Esophagus (tissue), 2 donors: ENCODE measurements around the gene PXDN. TPM values are rescaled to one million over a fixed set of nuclear protein-coding genes. Genes with fewer than 3 reads are reported as not detected.

Source experiments
- H3K27ac ChIP-seq, 2 donors: one replicate each; pipeline ENCODE4 v1.5.1; 2013; ENCODE audit warnings: low read depth in 2 of 2, mild to moderate bottlenecking in 2 of 2, inconsistent platforms in 1 of 2, low read length in 1 of 2, moderate library complexity in 1 of 2
- H3K27me3 ChIP-seq, 2 donors: one replicate each; pipeline ENCODE4 v1.6.1; 2013; ENCODE audit warnings: low read length in 2 of 2, control low read depth in 1 of 2, mild to moderate bottlenecking in 1 of 2; ENCODE audit not compliant: insufficient read depth in 2 of 2, control insufficient read depth in 1 of 2
- H3K36me3 ChIP-seq, 2 donors: one replicate each; pipeline ENCODE4 v1.6.1; 2013; ENCODE audit warnings: low read length in 1 of 2; ENCODE audit not compliant: control insufficient read depth in 2 of 2, insufficient read depth in 2 of 2
- H3K4me1 ChIP-seq, 2 donors: one replicate each; pipeline ENCODE4 v1.6.1; 2013; ENCODE audit warnings: low read length in 1 of 2; ENCODE audit not compliant: control insufficient read depth in 2 of 2, insufficient read depth in 2 of 2
- H3K4me3 ChIP-seq, 2 donors: one replicate each; pipeline ENCODE4 v1.5.1; 2013; ENCODE audit warnings: low read length in 2 of 2, mild to moderate bottlenecking in 2 of 2, low read depth in 1 of 2, moderate library complexity in 1 of 2
- H3K9me3 ChIP-seq, 2 donors: one replicate each; pipeline ENCODE4 v1.6.1; 2013; ENCODE audit warnings: mild to moderate bottlenecking in 2 of 2, low read depth in 1 of 2, low read length in 1 of 2, moderate library complexity in 1 of 2; ENCODE audit not compliant: control insufficient read depth in 2 of 2, insufficient read depth in 1 of 2
- WGBS, 2 donors: extraction: QIAGEN DNeasy Blood & Tissue Kit; methylation state at CpG; one replicate each; pipeline ENCODE4 v1.1.7; 2013; 5-methylcytosine and 5-hydroxymethylcytosine counted together
- polyA plus RNA-seq, 2 donors: library from polyadenylated mRNA; stranded (reverse); fragments of 200-250 nt; gene quantifications; one replicate each; pipeline ENCODE4 v1.2.3, GENCODE V29; 2013
- donor health status: healthy with polysubstance abuse.
- donor health status: Bipolar disorder and iron deficiency.

Gene PXDN
- polyA plus RNA-seq, 2 donors = 1.1 to 1.9 TPM

- Histone ChIP-seq H3K27ac (peak overlapping the region; percentile 82 to 88), H3K36me3 (no peaks in the 10 kb centered on the region), H3K27me3 (no peaks in the 10 kb centered on the region), H3K4me1 (peaks cover 0 to 2% of the 10 kb centered on the region in 2 donors), H3K4me3 (peak overlapping the region; percentile 39 to 40), H3K9me3 (peaks cover 0 to 4% of the 10 kb centered on the region in 2 donors)
- WGBS, 2 donors = 7 to 8% methylated on average over 50 to 54 of the region's 54 CpGs
Measured at GRCh38 chr2:1742681-1743395, 1.5 kb downstream of the PXDN start.

- Histone ChIP-seq H3K27ac (peak overlapping the region in 1 of 2 donors; percentile 43), H3K4me1 (peaks cover 0 to 2% of the 10 kb centered on the region in 2 donors), H3K4me3 (no peak overlapping the region), H3K9me3 (peaks cover 0 to 4% of the 10 kb centered on the region in 2 donors), H3K27me3 (no peaks in the 10 kb centered on the region), H3K36me3 (no peaks in the 10 kb centered on the region)
- 82 to 86% methylated on average over 13 of the region's 13 CpGs for WGBS, 2 donors
Measured at GRCh38 chr2:1742301-1742680, 2.0 kb downstream of the PXDN start.

DNA sequence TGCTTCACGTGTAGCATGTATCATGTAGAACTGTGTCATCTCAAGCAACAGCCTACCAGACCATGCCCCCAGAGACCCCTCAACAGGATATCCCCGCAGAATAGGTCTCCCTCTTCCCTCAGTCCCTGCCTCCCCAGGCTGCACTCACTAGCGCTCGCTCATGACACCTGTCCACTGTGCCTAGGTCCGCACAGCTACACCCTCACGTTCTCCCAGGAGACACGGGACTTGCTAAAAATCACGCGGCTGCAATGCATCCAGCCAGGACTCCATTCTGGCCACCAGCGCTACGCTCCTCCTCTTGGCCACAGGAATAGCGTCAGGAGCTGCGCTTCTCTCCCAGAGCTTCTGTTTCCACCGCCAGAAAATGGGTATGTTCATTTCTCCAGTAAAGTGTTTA is 2.5 kb downstream of the PXDN start:
- H3K36me3 ChIP-seq = no peaks in the 10 kb centered on the region
- no peak overlapping the region for H3K27ac ChIP-seq
- H3K9me3 ChIP-seq = peaks cover 0 to 4% of the 10 kb centered on the region in 2 donors
- no peaks in the 10 kb centered on the region for H3K27me3 ChIP-seq
- H3K4me3 ChIP-seq = no peak overlapping the region
- 94 to 95% methylated on average over 14 of the region's 14 CpGs for WGBS, 2 donors
- H3K4me1 ChIP-seq = peaks cover 0 to 2% of the 10 kb centered on the region in 2 donors

GRCh38 chr2:1740716-1741589 is 3.4 kb downstream of the PXDN start:
- 86 to 89% methylated on average over 24 of the region's 24 CpGs for WGBS, 2 donors
- H3K27ac ChIP-seq = no peak overlapping the region
- H3K36me3 ChIP-seq = no peaks in the 10 kb centered on the region
- H3K4me1 ChIP-seq = peaks cover 0 to 2% of the 10 kb centered on the region in 2 donors
- no peaks in the 10 kb centered on the region for H3K27me3 ChIP-seq
- H3K4me3 ChIP-seq = no peak overlapping the region
- peaks cover 0 to 4% of the 10 kb centered on the region in 2 donors for H3K9me3 ChIP-seq

- 76 to 80% methylated on average over 22 of the region's 22 CpGs for WGBS, 2 donors
- Histone ChIP-seq H3K36me3 (no peaks in the 10 kb centered on the region), H3K4me3 (no peak overlapping the region), H3K27me3 (no peaks in the 10 kb centered on the region), H3K9me3 (peaks cover 0 to 4% of the 10 kb centered on the region in 2 donors), H3K27ac (peak overlapping the region in 1 of 2 donors; percentile 25), H3K4me1 (peaks cover 0 to 2% of the 10 kb centered on the region in 2 donors)
Measured at GRCh38 chr2:1739961-1740715, 4.2 kb downstream of the PXDN start.

DNA sequence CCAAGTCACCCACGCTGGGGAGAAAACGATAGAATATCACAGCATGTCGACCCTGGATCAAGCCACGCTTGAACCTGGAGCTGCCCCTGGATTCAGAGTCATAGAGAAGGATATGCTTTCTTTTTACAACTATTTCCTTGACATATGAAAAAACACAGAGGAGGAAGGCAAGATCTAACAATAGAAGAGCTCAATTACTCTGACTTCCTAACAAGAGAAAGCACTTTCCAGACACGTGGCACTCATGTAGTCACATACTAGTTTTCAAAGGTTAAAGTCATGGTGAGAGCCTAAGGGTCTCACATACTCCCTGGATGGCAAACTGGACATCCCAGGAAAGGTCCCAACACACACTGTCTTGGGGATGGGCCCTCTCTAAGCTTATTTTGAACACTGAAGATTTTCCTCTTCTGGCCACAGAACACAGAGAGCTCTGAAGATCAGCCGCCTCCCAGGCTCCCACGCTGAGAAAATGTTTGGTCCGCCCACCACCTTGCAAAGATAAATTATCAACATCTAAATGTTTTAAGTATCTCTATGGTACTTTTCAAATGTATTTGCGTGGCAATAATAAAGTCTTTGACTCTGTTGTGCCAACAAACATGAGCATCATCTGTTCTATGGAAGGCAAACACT is 4.9 kb downstream of the PXDN start:
- no peak overlapping the region for H3K4me3 ChIP-seq
- H3K27me3 ChIP-seq = no peaks in the 10 kb centered on the region
- H3K9me3 ChIP-seq = peaks cover 0 to 4% of the 10 kb centered on the region in 2 donors
- no peak overlapping the region for H3K27ac ChIP-seq
- 76 to 78% methylated on average over 9 of the region's 9 CpGs for WGBS, 2 donors
- no peaks in the 10 kb centered on the region for H3K36me3 ChIP-seq
- peaks cover 0 to 2% of the 10 kb centered on the region in 2 donors for H3K4me1 ChIP-seq

GRCh38 chr2:1738646-1739302 is 5.5 kb downstream of the PXDN start:
- Histone ChIP-seq H3K4me1 (peaks cover 0 to 2% of the 10 kb centered on the region in 2 donors), H3K27me3 (no peaks in the 10 kb centered on the region), H3K27ac (no peak overlapping the region), H3K36me3 (no peaks in the 10 kb centered on the region), H3K4me3 (no peak overlapping the region), H3K9me3 (peaks cover 0 to 4% of the 10 kb centered on the region in 2 donors)
- WGBS, 2 donors = 74 to 79% methylated on average over 19 of the region's 19 CpGs

- Histone ChIP-seq H3K9me3 (peaks cover 0 to 4% of the 10 kb centered on the region in 2 donors), H3K27ac (no peak overlapping the region), H3K4me1 (peaks cover 0 to under 1% of the 10 kb centered on the region in 2 donors), H3K27me3 (no peaks in the 10 kb centered on the region), H3K36me3 (no peaks in the 10 kb centered on the region), H3K4me3 (no peak overlapping the region)
- WGBS, 2 donors = 78 to 80% methylated on average over 7 of the region's 7 CpGs
Measured at GRCh38 chr2:1738163-1738562, 6.2 kb downstream of the PXDN start.
